ENCODE results near the gene EML5.

The EML5 gene

DNA sequence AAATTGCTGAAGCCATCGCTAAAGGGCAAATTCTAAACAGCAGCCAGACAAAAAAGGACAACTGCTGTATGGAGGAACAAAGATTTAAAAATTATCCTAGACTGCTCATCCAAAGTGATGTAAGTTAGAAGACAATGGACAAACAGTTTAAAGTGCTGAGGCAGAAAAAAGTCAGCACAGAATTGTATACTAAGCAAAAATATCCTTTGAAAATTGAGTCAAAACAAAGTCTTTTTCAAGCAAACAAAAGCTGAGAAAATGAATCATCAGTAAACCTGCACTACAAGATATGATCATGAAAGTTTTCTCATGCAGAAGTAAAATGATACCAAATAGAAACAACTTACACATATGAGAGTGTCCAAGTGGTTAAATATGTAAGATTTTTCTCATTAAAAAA is 43.6 kb downstream of the EML5 start:
- TF ChIP-seq POLR2A (IDR thresholded peaks at IDR 0.05; ENCODE audit: extremely low read depth, insufficient read length): no peak
- TF ChIP-seq, protein P1, sequence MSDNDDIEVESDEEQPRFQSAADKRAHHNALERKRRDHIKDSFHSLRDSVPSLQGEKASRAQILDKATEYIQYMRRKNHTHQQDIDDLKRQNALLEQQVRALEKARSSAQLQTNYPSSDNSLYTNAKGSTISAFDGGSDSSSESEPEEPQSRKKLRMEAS (IDR thresholded peaks at IDR 0.05; ENCODE audit: low read depth, low read length): no peak
- TF ChIP-seq MYC (IDR thresholded peaks at IDR 0.05; ENCODE audit: low read depth, low read length): no peak
- TF ChIP-seq, protein P2, sequence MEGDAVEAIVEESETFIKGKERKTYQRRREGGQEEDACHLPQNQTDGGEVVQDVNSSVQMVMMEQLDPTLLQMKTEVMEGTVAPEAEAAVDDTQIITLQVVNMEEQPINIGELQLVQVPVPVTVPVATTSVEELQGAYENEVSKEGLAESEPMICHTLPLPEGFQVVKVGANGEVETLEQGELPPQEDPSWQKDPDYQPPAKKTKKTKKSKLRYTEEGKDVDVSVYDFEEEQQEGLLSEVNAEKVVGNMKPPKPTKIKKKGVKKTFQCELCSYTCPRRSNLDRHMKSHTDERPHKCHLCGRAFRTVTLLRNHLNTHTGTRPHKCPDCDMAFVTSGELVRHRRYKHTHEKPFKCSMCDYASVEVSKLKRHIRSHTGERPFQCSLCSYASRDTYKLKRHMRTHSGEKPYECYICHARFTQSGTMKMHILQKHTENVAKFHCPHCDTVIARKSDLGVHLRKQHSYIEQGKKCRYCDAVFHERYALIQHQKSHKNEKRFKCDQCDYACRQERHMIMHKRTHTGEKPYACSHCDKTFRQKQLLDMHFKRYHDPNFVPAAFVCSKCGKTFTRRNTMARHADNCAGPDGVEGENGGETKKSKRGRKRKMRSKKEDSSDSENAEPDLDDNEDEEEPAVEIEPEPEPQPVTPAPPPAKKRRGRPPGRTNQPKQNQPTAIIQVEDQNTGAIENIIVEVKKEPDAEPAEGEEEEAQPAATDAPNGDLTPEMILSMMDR (IDR thresholded peaks at IDR 0.05; ENCODE audit: low read depth, low read length): no peak

GRCh38 chr14:88748288-88748687 is 44.5 kb downstream of the EML5 start:
- no peak overlapping the region for H3K4me3 ChIP-seq (ENCODE audit: low read depth, low read length)
- TF ChIP-seq MYC (IDR thresholded peaks at IDR 0.05; ENCODE audit: low read depth, low read length) (no peak), POLR2A (IDR thresholded peaks at IDR 0.05; ENCODE audit: extremely low read depth, insufficient read length) (no peak)
- TF ChIP-seq, protein P2 (IDR thresholded peaks at IDR 0.05; ENCODE audit: low read depth, low read length): no peak
- TF ChIP-seq, protein P1 (IDR thresholded peaks at IDR 0.05; ENCODE audit: low read depth, low read length): no peak
- DNase-seq (ENCODE audit: low read depth): no peak

More for the DNA sequence above, 43.6 kb downstream of the EML5 start:
- no peak overlapping the region for H3K4me3 ChIP-seq (ENCODE audit: low read depth, low read length)
- no peak for DNase-seq (ENCODE audit: low read depth)

DNA sequence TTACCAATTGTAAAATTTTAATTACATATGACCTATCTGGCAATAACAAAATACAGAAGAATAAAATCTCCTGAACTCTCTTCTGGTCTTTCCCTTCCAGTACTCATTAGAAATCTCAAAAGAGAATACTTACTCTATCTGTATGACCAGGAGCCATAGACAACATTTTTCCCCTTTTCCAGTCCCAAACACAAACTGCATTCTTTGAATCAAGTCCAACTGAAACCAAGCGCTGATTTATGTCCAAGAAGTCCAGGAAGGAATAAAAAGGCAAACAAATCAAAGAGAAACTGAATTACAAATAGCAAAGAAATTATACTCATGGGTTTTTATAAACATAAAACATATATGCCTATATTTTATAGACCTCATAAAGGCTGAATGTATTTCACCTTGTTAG is 46.7 kb downstream of the EML5 start:
- TF ChIP-seq, protein P1 (IDR thresholded peaks at IDR 0.05; ENCODE audit: low read depth, low read length): no peak
- H3K4me3 ChIP-seq (ENCODE audit: low read depth, low read length): no peak overlapping the region
- DNase-seq (ENCODE audit: low read depth): no peak

DNA sequence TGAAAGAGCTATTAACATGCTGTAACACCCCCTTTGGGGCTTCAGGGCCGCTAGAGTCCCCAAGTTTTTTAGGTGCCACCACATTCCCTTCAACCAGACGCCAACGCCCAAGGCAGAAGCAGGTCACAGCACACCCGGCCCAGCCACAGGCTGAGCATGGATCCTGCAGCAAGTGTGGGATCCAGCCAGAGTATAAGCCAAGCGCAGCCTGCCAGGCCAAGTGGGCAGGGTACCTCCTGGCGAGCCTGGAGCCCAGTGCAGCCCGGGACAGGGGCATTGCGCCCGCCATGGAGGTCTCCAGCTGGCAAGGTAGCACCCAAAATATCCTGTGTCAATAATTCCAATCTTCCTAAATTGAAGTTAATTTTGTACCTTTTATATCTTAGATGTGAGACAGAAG is 55.5 kb downstream of the EML5 start:
- DNase-seq (ENCODE audit: low read depth): no peak
- no peak for TF ChIP-seq MYC (IDR thresholded peaks at IDR 0.05; ENCODE audit: low read depth, low read length)
- TF ChIP-seq, protein P2 (IDR thresholded peaks at IDR 0.05; ENCODE audit: low read depth, low read length): no peak
- TF ChIP-seq, protein P1 (IDR thresholded peaks at IDR 0.05; ENCODE audit: low read depth, low read length): no peak
- TF ChIP-seq POLR2A (IDR thresholded peaks at IDR 0.05; ENCODE audit: extremely low read depth, insufficient read length): no peak
- no peak overlapping the region for H3K4me3 ChIP-seq (ENCODE audit: low read depth, low read length)

DNA sequence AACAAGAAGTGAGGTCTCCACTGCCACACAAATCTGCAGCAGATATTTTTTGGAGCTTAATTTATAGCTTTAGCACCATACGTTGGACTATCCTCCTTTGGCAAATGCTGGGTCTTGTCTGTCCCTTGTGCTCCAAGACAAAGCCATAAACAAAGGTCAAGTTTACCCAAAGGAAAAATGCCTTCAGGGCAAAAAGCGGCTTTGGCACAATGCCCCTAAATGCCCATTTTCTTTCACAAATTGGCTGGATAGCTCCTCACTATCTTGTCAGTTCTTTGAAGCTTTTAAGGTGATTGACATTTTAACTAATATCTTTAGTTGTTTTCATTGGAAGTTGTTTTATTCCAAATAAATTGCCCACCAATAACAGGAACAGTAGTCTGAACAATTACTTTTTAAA is 59.6 kb downstream of the EML5 start:
- TF ChIP-seq, protein P2 (IDR thresholded peaks at IDR 0.05; ENCODE audit: low read depth, low read length): no peak
- no peak for TF ChIP-seq POLR2A (IDR thresholded peaks at IDR 0.05; ENCODE audit: extremely low read depth, insufficient read length)
- TF ChIP-seq MYC (IDR thresholded peaks at IDR 0.05; ENCODE audit: low read depth, low read length): no peak
- TF ChIP-seq, protein P1 (IDR thresholded peaks at IDR 0.05; ENCODE audit: low read depth, low read length): no peak
- DNase-seq (ENCODE audit: low read depth): no peak
- H3K4me3 ChIP-seq (ENCODE audit: low read depth, low read length): no peak overlapping the region

GRCh38 chr14:88729159-88729558 is 63.6 kb downstream of the EML5 start:
- TF ChIP-seq, protein P2 (IDR thresholded peaks at IDR 0.05; ENCODE audit: low read depth, low read length): no peak
- no peak for TF ChIP-seq MYC (IDR thresholded peaks at IDR 0.05; ENCODE audit: low read depth, low read length)
- no peak for TF ChIP-seq POLR2A (IDR thresholded peaks at IDR 0.05; ENCODE audit: extremely low read depth, insufficient read length)
- TF ChIP-seq, protein P1 (IDR thresholded peaks at IDR 0.05; ENCODE audit: low read depth, low read length): no peak
- no peak overlapping the region for H3K4me3 ChIP-seq (ENCODE audit: low read depth, low read length)
- DNase-seq (ENCODE audit: low read depth): no peak
